ENCODE measurements around the gene CNTNAP5. TPM values are rescaled to one million over a fixed set of nuclear protein-coding genes. Genes with fewer than 3 reads are reported as not detected.

The CNTNAP5 gene
- total and polyA plus RNA-seq, 4 donors, result 16.7 to 63.2 (median 39.1) TPM

GRCh38 chr2:124610866-124611265 lies 585.8 kb downstream of the CNTNAP5 start:
- no peaks in the 10 kb centered on the region for H3K9me3 ChIP-seq (ENCODE audit: control insufficient read depth, insufficient read depth, low read length)
- peak in 1 of 6 donors; percentile 8 for DNase-seq (ENCODE audit: low read depth in 4 of 6, low spot score in 6 of 6)
- WGBS (ENCODE audit: insufficient coverage), result 90% methylated on average over 6 of the region's 10 CpGs
- H3K36me3 ChIP-seq (ENCODE audit: control insufficient read depth, insufficient read depth, low read length), result no peaks in the 10 kb centered on the region
- no peaks in the 10 kb centered on the region for H3K27me3 ChIP-seq (ENCODE audit: control insufficient read depth, insufficient read depth, low read length)
- H3K27ac ChIP-seq (ENCODE audit: low read depth, low read length), result no peak overlapping the region
- H3K4me3 ChIP-seq (ENCODE audit: low read depth, low read length), result no peak overlapping the region
- H3K4me1 ChIP-seq (ENCODE audit: control insufficient read depth, insufficient read depth, low read length), result no peaks in the 10 kb centered on the region

- Histone ChIP-seq H3K27ac (ENCODE audit: low read depth, low read length) (no peak overlapping the region), H3K36me3 (ENCODE audit: control insufficient read depth, insufficient read depth, low read length) (no peaks in the 10 kb centered on the region), H3K4me1 (ENCODE audit: control insufficient read depth, insufficient read depth, low read length) (no peaks in the 10 kb centered on the region), H3K9me3 (ENCODE audit: control insufficient read depth, insufficient read depth, low read length) (no peaks in the 10 kb centered on the region), H3K27me3 (ENCODE audit: control insufficient read depth, insufficient read depth, low read length) (no peaks in the 10 kb centered on the region), H3K4me3 (ENCODE audit: low read depth, low read length) (no peak overlapping the region)
- peak in 1 of 6 donors; percentile 9 for DNase-seq (ENCODE audit: low read depth in 4 of 6, low spot score in 6 of 6)
Measured at GRCh38 chr2:124623560-124623959, 598.5 kb downstream of the CNTNAP5 start.

- DNase-seq (ENCODE audit: low read depth in 4 of 6, low spot score in 6 of 6), result no peak
- Histone ChIP-seq H3K27me3 (ENCODE audit: control insufficient read depth, insufficient read depth, low read length) (no peaks in the 10 kb centered on the region), H3K4me1 (ENCODE audit: control insufficient read depth, insufficient read depth, low read length) (no peaks in the 10 kb centered on the region), H3K9me3 (ENCODE audit: control insufficient read depth, insufficient read depth, low read length) (no peaks in the 10 kb centered on the region), H3K36me3 (ENCODE audit: control insufficient read depth, insufficient read depth, low read length) (no peaks in the 10 kb centered on the region), H3K27ac (ENCODE audit: low read depth, low read length) (no peak overlapping the region), H3K4me3 (ENCODE audit: low read depth, low read length) (no peak overlapping the region)
- WGBS (ENCODE audit: insufficient coverage), result 93% methylated on average over 4 of the region's 5 CpGs
Measured at GRCh38 chr2:124625561-124625960, 600.5 kb downstream of the CNTNAP5 start.

- Histone ChIP-seq H3K4me3 (ENCODE audit: low read depth, low read length) (no peak overlapping the region), H3K9me3 (ENCODE audit: control insufficient read depth, insufficient read depth, low read length) (no peaks in the 10 kb centered on the region), H3K36me3 (ENCODE audit: control insufficient read depth, insufficient read depth, low read length) (no peaks in the 10 kb centered on the region), H3K27me3 (ENCODE audit: control insufficient read depth, insufficient read depth, low read length) (no peaks in the 10 kb centered on the region), H3K27ac (ENCODE audit: low read depth, low read length) (no peak overlapping the region), H3K4me1 (ENCODE audit: control insufficient read depth, insufficient read depth, low read length) (no peaks in the 10 kb centered on the region)
- no peak for DNase-seq (ENCODE audit: low read depth in 4 of 6, low spot score in 6 of 6)
- 89% methylated on average over 5 of the region's 5 CpGs for whole genome bisulfite sequencing (ENCODE audit: insufficient coverage)
Measured at GRCh38 chr2:124626993-124627392, 601.9 kb downstream of the CNTNAP5 start.

GRCh38 chr2:124633812-124634211 lies 608.7 kb downstream of the CNTNAP5 start:
- Histone ChIP-seq H3K36me3 (ENCODE audit: control insufficient read depth, insufficient read depth, low read length) (no peaks in the 10 kb centered on the region), H3K4me3 (ENCODE audit: low read depth, low read length) (no peak overlapping the region), H3K4me1 (ENCODE audit: control insufficient read depth, insufficient read depth, low read length) (no peaks in the 10 kb centered on the region), H3K27me3 (ENCODE audit: control insufficient read depth, insufficient read depth, low read length) (no peaks in the 10 kb centered on the region), H3K27ac (ENCODE audit: low read depth, low read length) (no peak overlapping the region), H3K9me3 (ENCODE audit: control insufficient read depth, insufficient read depth, low read length) (no peaks in the 10 kb centered on the region)
- DNase-seq (ENCODE audit: low read depth in 4 of 6, low spot score in 6 of 6), result no peak
- WGBS (ENCODE audit: insufficient coverage), result 89% methylated on average over 1 of the region's 2 CpGs

GRCh38 chr2:124639524-124639923 lies 614.4 kb downstream of the CNTNAP5 start:
- Histone ChIP-seq H3K4me1 (ENCODE audit: control insufficient read depth, insufficient read depth, low read length) (no peaks in the 10 kb centered on the region), H3K9me3 (ENCODE audit: control insufficient read depth, insufficient read depth, low read length) (no peaks in the 10 kb centered on the region), H3K27me3 (ENCODE audit: control insufficient read depth, insufficient read depth, low read length) (no peaks in the 10 kb centered on the region), H3K4me3 (ENCODE audit: low read depth, low read length) (no peak overlapping the region), H3K27ac (ENCODE audit: low read depth, low read length) (no peak overlapping the region), H3K36me3 (ENCODE audit: control insufficient read depth, insufficient read depth, low read length) (no peaks in the 10 kb centered on the region)
- no peak for DNase-seq (ENCODE audit: low read depth in 4 of 6, low spot score in 6 of 6)
- WGBS (ENCODE audit: insufficient coverage), result no CpG with 5 or more reads among the region's 1 CpG

GRCh38 chr2:124640221-124640750 lies 615.2 kb downstream of the CNTNAP5 start:
- no peaks in the 10 kb centered on the region for H3K9me3 ChIP-seq (ENCODE audit: control insufficient read depth, insufficient read depth, low read length)
- no peaks in the 10 kb centered on the region for H3K27me3 ChIP-seq (ENCODE audit: control insufficient read depth, insufficient read depth, low read length)
- no peak overlapping the region for H3K4me3 ChIP-seq (ENCODE audit: low read depth, low read length)
- no peak overlapping the region for H3K27ac ChIP-seq (ENCODE audit: low read depth, low read length)
- WGBS (ENCODE audit: insufficient coverage), result 95% methylated on average over 7 of the region's 15 CpGs
- no peaks in the 10 kb centered on the region for H3K4me1 ChIP-seq (ENCODE audit: control insufficient read depth, insufficient read depth, low read length)
- peak in 1 of 6 donors; percentile 69 for DNase-seq (ENCODE audit: low read depth in 4 of 6, low spot score in 6 of 6)
- no peaks in the 10 kb centered on the region for H3K36me3 ChIP-seq (ENCODE audit: control insufficient read depth, insufficient read depth, low read length)

- no peaks in the 10 kb centered on the region for H3K4me1 ChIP-seq (ENCODE audit: control insufficient read depth, insufficient read depth, low read length)
- H3K27me3 ChIP-seq (ENCODE audit: control insufficient read depth, insufficient read depth, low read length), result no peaks in the 10 kb centered on the region
- H3K9me3 ChIP-seq (ENCODE audit: control insufficient read depth, insufficient read depth, low read length), result no peaks in the 10 kb centered on the region
- WGBS (ENCODE audit: insufficient coverage), result no CpG with 5 or more reads among the region's 4 CpGs
- no peak overlapping the region for H3K4me3 ChIP-seq (ENCODE audit: low read depth, low read length)
- peaks cover 3% of the 10 kb centered on the region for H3K36me3 ChIP-seq (ENCODE audit: control insufficient read depth, insufficient read depth, low read length)
- DNase-seq (ENCODE audit: low read depth in 4 of 6, low spot score in 6 of 6), result peak in 1 of 6 donors; percentile 37
- H3K27ac ChIP-seq (ENCODE audit: low read depth, low read length), result no peak overlapping the region
Measured at GRCh38 chr2:124646166-124646815, 621.2 kb downstream of the CNTNAP5 start.

GRCh38 chr2:124647245-124647644 lies 622.2 kb downstream of the CNTNAP5 start:
- Histone ChIP-seq H3K27me3 (ENCODE audit: control insufficient read depth, insufficient read depth, low read length) (no peaks in the 10 kb centered on the region), H3K9me3 (ENCODE audit: control insufficient read depth, insufficient read depth, low read length) (no peaks in the 10 kb centered on the region), H3K27ac (ENCODE audit: low read depth, low read length) (no peak overlapping the region), H3K4me1 (ENCODE audit: control insufficient read depth, insufficient read depth, low read length) (no peaks in the 10 kb centered on the region), H3K4me3 (ENCODE audit: low read depth, low read length) (no peak overlapping the region), H3K36me3 (ENCODE audit: control insufficient read depth, insufficient read depth, low read length) (peaks cover 3% of the 10 kb centered on the region)
- DNase-seq (ENCODE audit: low read depth in 4 of 6, low spot score in 6 of 6), result no peak
- no CpG with 5 or more reads among the region's 3 CpGs for WGBS (ENCODE audit: insufficient coverage)

GRCh38 chr2:124647663-124648062 lies 622.6 kb downstream of the CNTNAP5 start:
- peaks cover 3% of the 10 kb centered on the region for H3K36me3 ChIP-seq (ENCODE audit: control insufficient read depth, insufficient read depth, low read length)
- no peak overlapping the region for H3K4me3 ChIP-seq (ENCODE audit: low read depth, low read length)
- no peaks in the 10 kb centered on the region for H3K27me3 ChIP-seq (ENCODE audit: control insufficient read depth, insufficient read depth, low read length)
- no peak overlapping the region for H3K27ac ChIP-seq (ENCODE audit: low read depth, low read length)
- DNase-seq (ENCODE audit: low read depth in 4 of 6, low spot score in 6 of 6), result no peak
- WGBS (ENCODE audit: insufficient coverage), result 95% methylated on average over 12 of the region's 12 CpGs
- no peaks in the 10 kb centered on the region for H3K4me1 ChIP-seq (ENCODE audit: control insufficient read depth, insufficient read depth, low read length)
- H3K9me3 ChIP-seq (ENCODE audit: control insufficient read depth, insufficient read depth, low read length), result no peaks in the 10 kb centered on the region
